ENCODE results near the gene PRKD1.
"Not testable (repeated sequence)": the region's sequence is repeated elsewhere in the genome, so short reads cannot be mapped to it uniquely, and the experiment has no call there.

PRKD1 gene

DNA sequence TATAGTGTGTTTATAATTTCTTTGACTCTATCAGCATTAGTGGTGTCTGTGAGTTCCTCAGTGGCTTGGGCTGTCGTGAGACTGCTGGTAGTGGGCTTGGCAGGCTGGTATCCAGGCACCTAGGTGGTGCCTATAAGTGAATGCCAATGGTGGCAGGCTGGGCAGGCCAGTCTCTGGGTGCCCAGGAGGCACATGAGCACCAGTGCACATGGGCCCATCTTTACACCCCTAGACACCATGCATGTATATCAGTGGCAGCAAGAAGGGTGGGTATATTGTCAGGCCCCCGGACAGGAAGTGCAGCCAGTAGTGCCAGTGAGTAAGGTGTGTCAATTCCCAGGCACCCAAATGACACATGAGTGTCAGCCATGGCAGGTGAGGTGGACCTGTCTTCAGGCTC is 138.2 kb downstream of the PRKD1 start:
- DNase-seq, result no peak

DNA sequence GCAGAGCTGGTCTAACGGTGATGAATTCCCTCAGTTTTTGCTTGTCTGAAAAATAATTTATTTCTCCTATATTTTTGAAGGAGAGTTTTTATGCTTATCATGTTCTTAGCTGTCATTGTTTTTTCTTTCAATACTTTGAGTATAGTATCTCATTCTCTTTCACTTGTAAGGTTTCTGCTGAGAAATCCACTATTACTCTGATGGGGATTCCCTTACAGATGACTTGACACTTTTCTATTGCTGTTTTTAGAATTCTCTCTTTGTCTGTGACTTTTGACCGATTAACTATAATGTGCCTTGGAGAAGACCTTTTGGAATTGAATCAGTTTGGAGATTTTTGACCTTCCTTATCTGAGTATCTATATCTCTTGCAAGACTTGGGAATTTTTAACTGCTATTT is 139.6 kb downstream of the PRKD1 start:
- no peak for DNase-seq

DNA sequence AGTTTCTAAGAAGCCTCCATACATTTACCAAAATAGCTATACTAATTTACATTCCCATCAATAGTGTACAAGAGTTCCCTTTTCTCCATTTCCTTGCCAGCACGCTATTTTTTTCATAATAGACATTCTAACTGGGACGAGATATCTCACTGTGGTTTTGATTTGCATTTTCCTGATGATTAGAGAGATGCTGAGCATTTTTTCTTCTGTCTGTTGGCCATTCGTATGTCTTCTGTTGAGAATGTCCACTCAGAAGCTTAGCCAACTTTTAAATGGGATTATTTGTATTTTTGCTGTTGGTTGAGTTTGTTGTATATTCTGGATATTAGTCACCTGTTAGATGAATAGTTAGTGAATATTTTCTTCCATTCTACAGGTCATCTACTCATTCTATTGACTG is 144.1 kb downstream of the PRKD1 start:
- no peak for DNase-seq

DNA sequence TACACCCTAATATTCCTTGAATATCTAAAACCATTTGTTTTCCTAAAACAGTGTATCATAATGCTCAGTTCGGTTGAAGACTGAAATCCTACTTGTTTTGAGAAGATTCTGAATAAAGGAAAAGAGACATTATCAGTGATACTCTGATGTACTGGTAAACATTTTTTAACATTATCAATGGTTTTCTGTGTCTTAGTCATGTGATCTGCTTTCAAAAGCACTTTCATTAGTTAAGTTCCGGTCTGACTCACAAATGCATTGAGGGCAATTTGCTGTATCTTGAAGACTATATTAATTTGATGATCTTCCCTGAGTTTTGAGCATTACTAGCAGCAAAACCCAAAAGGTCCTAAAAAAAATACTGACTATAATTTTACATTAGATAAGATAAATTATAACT is 145.6 kb downstream of the PRKD1 start:
- no peak for DNase-seq

DNA sequence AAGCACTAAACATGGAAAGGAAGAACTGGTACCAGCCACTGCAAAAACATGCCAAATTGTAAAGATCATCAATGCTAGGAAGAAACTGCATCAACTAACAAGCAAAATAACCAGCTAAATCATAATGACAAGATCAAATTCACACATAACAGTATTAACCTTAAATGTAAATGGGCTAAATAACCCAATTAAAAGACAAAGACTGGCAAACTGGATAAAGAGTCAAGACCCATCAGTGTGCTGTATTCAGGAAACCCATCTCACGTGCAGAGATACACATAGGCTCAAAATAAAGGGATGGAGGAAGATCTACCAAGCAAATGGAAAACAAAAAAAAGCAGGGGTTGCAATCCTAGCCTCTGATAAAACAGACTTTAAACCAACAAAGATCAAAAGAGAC is 150.5 kb downstream of the PRKD1 start:
- DNase-seq, result not testable (repeated sequence)

DNA sequence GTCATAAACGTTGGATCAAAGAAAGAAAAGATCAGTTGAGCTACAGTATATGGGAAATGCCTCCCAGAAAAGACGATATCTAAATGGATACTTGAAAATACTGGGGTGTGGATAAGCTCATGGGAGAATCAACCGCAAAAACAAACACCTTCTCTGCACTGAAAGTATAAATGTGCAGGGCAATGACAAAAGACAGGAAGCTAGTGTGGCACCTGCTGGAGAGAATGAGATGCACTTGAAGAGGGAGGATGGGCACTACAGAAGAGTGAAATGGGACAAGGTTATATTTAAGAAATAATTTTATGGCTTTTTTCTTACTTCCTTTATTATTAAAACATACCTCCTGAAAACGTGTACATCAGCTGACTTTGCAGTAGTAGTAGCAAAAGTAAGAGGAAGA is 153.7 kb downstream of the PRKD1 start:
- DNase-seq, result peak; percentile 72

DNA sequence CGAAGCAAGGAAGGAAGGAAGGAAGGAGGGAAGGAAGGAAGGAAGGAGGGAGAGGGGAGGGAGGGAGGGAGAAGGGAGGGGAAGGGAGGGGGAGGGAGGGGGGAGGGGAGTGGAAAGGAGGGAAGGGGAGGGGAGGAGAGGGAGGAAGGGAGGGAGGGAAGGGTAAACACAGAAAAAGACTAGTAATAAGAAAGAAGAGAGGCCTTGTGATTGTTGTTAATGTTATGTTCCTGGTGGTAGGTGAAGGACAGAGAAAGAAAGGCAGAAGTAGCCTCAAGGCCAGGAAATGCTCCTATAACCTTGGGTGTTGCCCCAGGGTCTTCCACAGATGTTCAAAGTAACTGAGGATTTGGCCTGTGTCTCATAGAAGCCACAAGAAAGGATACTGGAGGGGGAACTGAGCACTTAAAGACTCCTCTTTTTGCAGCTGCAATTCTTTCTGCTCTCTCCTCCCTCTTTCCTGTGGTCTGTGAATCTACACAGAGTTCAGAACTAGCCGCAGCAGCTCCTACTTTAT is 164.2 kb downstream of the PRKD1 start:
- DNase-seq, result no peak

DNA sequence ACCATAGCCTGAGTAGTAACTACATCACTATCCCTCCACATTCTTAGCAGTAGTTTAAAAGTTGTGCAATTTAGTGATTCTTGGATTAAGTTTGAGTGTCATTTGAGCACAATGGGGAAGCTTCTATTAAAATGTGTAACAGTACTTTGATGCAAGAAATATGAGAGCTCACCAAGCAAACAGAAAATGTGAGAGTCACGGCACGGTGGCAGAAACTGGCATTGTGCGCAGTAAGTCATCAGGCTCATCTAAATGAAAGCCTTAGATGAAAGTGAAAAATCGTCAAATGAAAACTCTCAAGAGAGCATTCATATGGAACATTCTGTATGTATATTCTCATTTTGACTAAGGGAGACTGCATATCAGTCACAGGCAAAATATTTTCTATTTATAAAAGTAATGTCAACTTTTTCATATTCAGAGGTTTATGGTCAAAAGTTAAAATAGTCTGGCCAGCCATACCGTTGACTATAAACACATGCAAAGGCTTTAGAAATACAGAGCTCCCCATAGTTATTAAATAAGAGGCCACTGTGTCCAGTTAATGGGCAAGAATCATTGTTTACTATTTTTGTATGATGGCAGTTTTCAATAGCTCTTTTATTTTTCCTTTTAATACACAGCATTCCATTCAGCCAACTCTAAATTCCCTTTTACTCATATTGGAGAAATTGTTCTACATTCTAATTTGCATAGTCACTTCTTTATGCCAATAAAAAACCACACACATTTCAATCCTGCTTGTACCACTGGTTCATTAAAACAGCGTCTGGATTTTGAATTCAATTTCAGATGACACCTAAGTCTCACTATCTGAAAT is 167.9 kb downstream of the PRKD1 start:
- DNase-seq, result no peak

DNA sequence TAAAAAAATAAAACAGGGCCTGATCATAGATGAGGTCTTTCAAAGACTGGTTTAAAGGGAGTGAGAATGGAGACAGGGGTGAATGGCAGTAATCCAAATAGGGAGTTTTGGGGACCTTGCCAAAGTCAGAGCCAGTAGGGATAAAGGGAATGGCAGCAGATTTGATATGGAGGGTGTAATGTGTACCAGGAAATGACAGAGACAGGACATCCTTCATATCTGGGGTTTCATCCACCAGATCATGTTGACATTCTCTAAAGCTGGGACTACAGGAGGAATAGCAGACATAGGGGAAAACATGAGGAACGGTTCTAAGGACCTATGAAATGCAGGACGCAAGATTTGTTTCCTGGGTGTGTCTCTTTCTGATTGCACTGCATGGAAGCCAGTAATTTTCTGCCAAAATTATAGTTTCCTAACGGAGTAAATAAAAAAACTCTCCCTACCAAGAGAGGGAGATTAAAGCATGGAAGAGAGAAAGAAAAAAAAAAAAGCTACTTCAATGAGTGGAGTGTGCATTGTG is 169.9 kb downstream of the PRKD1 start:
- DNase-seq, result no peak

DNA sequence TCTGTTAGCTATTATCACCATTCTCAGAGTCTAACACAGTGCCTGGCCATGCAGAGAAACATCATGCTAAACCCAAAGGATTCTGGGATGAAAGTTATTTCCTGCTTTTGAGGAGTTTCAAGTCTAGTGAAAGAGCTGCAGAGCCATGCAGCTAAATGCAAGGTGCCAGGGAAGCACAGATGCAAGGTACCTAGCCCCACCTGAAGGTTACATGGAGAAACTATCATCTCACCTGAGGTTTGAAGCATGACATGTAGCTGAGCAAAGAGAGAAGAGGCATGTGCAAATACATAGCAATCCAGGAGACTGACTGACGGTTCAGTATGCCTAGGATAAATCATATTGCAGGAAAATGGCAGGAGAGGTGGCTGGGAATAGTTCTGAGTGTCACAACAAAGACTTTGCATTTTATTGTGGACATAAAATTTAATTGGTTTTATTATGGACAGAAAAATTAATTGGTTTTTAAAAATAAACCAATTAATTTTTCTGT is 170.4 kb downstream of the PRKD1 start:
- no peak for DNase-seq

DNA sequence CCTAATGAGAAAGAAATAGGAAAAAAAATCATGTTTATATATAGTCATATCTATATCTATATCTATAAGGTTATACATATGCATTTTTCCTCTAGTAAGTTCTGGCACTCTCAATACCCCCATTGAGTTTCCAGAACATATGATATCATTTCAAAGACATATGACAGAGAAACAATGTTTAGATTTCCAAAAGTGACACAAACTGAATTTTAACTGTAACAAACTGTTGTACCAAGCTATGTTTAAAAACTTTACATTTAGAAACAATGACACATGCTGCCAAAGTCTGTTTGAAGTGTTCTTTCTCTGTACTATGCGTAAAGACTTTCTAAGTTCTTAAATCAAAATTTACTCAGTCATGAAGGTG is 171.6 kb downstream of the PRKD1 start:
- no peak for DNase-seq

DNA sequence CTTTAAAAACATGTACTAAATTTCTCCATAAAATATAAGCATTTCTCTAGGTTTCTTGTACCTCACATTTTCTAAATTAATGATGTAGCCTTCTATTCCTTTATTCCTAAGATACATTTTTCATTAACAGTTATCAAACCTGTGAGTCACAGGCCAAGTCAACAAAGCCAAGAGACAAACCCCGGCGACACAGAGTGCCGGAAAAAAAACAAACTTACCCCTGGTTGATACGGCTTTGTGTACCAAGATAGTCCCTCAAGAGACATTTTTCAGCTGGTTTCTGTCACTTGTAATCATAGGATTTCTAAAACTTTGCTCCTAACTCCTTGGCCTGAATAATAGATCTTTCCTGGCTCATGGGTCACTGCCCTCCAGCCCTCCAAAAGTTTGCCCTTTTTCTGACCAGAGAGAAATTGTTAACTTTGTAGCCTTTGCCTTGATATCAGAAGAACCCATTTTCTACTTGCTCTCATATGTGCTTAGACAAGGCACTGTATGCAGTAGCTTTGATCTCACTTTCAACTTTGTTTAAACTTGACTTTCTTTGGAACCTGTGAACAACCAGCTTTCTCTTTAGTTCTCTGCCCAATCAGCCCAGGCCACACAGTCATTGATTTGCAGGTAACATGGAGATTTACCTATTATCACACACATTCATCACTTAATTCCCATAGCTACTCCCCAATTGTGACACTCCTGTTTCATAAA is 172.2 kb downstream of the PRKD1 start:
- no peak for DNase-seq

DNA sequence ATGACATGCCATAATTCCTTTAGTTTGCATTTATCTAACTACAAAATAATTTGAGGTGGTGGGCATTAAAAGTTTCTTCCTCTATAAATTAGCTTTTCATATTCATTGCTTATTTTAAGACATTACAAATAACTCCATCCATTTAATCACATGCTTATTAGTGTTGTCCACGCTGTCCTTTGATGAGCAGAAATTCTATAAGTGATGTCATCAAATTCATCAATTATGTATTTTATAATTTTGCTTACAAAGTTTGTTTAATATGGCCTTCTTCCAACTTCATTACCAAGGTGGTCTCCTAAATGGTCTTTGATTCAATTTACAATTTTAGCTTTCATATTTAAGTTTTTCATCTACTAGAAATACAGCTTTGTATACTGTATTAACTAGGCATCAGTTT is 173.5 kb downstream of the PRKD1 start:
- no peak for DNase-seq

DNA sequence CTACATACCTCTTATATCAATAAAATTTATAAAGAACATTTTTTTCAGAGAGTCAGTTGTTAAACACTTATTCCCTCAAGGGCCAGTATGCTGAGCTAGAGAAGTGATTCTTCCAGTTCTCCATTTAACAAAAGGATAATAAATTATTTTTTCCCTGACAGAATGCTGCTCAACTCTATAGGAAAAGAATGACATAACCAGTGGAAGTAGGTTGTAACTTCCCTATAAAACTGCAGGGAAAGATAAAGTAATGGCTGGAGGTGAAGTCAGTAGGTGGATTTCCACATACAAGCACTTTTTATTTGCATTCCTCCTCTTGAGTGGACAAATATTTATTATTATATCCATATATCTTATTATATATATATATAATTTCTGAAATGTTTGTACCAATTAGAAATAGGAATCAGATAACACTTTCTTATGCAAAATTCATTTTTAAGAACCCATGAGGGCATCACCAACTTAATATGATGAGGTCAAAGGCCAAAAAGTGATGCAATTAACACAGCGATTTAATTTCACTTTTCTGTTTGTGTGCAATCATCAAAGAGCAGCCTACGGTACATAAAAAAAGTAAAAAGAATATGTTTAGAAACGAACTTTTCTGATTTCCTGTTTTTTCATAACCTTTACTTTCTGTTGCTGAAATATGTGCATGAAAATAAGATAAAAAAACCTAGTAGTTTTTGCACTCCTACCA is 175.3 kb downstream of the PRKD1 start:
- no peak for DNase-seq

DNA sequence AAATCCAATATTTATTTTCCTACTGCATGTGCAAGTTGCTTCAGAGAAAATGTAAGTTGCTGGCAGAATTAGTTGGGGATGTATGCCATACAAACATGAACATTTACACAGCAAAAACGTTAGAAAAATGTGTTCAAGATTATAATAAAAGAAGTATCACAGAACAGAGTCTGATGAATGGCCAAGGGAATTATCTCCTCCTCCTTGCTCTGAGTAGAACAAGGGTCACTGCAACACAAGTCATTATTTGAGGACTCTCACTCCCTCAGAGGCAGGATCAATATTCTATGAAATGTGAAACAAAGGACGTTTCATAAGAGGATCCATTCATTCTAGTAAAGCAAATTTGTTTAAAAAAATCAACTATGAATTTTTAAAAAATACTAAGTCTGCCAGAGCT is 177.8 kb downstream of the PRKD1 start:
- DNase-seq, result no peak

DNA sequence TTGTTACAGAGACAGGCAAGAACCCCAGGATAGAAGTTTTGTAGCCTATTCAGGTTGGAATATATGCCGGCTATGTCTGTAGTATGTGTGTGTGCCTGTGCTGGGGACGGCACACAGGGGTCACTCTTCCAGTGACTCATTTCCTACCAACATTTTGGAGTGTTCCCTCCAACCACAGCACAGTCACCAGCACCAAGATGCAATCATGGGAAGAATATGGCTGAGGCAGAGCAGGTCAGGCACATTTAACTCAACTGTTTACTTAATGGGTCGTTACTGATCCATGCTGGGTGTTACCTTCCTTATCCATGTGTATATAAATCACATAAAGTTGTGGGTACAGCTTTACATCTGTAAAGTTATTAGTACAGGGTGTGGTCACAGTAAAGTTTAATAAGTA is 178.3 kb downstream of the PRKD1 start:
- DNase-seq, result peak; percentile 29

DNA sequence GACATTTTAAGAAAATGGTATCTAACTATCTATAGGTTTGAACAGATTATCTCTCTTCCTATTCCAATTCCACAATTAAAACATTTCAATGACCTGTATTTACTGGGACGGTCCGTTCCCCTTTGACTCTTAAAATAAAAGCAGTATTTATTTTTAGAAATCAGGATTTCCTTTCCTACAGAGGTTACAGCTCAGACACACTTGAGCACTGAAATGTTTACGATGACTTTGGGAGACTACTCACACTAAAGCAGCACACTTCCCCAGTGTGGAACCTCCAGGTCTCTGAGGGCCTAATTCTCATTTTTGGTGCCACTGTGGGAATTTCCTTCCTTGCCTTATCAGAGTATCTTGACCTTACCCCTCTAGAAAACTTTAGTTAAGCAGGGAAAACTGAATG is 181.8 kb downstream of the PRKD1 start:
- no peak for DNase-seq

DNA sequence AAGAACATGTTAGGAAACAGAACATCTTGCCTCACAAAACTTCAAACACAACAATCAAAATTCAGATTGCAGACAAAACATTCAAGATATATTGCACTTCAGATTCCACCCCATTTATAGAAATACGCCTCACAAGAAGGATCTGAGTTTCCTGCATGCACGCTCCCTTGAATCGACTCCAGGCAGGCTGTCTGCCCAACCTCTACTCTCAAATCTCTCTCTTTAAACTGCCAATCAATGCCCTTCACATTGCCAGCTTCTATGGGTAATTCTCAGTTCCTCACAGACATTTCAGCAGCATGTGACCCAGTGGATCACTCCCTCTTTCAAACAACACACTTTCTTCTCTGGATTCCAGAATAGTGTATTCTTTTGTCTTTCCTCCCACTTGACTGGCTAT is 184.1 kb downstream of the PRKD1 start:
- peak; percentile 28 for DNase-seq

DNA sequence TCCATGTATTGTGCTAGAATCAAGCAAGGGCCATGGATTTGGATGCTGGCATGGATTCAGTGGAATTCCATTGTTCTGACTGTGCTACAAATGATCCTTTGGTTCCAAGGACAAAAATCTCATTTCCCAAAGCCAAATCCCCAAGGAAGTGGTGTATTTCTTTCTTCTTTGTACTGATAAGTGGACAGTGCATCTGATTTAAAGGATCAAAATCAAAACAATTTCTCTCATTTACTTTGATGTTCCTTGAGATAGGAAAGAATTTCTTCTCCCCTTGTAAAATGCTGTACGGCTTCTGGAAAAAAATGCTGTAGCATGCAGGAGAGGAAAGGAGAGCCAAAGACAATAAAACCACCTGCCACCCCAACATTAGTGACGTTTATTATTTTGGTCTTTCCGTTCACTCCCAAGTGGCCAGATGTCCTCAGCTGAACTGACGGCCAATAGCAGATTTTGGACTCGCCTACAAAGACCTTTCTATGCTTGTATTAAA is 185.7 kb downstream of the PRKD1 start:
- DNase-seq, result peak; percentile 98

DNA sequence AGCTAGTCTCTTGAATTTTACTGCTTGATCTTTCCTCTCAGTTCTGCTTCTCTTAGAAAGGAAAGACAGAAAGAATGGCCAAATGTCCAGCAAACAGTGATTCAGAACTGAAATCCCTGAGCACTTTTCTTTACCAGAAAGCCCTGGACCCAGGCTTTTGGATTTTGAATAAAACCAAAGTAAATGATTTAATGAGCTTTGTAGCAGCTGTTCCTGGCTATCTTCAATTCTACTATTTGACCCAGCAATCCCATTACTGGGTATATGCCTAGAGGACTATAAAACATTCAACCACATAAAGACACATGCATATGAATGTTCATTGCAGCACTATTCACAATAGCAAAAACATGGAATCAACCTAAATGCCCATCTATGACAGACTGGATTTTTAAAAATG is 187.2 kb downstream of the PRKD1 start:
- DNase-seq, result no peak

DNA sequence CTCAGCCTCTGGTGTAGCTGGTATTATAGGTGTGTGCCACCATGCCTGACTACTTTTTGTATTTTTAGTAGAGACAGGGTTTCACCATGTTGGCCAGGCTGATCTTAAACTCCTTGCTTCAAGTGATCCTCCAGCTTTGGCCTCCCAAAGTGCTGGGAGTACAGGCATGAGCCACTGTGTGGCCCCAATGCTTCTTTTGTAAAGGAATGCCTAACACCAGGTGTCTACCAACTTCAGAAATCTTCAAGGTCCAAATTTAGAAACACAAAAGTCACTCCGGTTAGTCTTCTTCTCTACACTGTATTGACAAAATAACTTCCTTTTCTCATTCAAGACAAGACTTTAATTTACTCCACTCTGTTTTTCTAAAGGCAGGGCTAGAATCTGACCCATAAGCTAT is 188.7 kb downstream of the PRKD1 start:
- no peak for DNase-seq

DNA sequence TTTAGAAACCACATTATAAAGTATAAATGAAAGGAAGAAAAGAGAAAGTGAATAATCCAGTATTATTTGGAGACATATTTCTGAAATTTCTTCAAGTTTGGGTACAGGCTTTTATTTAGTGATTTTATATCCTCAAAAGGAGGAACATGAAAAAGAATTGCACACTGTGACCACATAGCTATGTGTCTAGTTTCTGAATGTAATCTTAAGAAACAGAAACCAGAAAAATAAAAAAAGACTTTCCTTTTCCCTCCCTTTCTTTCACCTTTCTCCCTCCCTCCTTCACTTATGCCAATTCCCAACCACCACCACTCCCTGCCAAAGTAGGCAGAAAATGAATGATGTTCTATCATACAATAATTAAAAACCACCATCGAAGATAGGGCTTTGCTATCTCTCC is 189.6 kb downstream of the PRKD1 start:
- DNase-seq, result no peak

DNA sequence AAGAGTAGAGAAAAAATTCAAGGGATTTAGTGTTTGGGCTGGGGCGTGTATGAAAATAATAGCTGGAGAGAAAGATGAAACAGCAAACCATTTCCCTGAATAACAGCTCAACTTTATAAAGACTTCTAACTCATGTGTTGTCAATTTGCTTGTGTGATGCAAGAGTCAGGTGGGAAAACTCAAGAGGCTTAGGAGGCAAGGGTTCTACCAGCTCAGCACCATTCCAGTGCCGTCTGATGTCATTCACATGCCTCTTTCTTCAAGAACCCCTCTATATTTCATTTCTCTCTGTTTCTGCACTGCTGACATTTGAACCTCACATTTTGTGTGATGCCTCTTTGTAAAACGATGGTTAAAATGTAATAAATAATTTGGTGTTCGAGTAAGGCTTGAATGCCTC is 192.2 kb downstream of the PRKD1 start:
- DNase-seq, result no peak

All from SHP77 treated with DMSO at 0.1 percent for 48 hours (cell line).